HG02678 (cell line): ENCODE measurements around the gene PLA2G4D.

ENCODE experiments used
- ATAC-seq: cut with Tn5 transposase; IDR thresholded peaks from one replicate; pipeline ENCODE4 v1.9.1; 2021; ENCODE audit warnings: mild to moderate bottlenecking, moderate library complexity; ENCODE audit not compliant: unreplicated experiment

PLA2G4D gene

DNA sequence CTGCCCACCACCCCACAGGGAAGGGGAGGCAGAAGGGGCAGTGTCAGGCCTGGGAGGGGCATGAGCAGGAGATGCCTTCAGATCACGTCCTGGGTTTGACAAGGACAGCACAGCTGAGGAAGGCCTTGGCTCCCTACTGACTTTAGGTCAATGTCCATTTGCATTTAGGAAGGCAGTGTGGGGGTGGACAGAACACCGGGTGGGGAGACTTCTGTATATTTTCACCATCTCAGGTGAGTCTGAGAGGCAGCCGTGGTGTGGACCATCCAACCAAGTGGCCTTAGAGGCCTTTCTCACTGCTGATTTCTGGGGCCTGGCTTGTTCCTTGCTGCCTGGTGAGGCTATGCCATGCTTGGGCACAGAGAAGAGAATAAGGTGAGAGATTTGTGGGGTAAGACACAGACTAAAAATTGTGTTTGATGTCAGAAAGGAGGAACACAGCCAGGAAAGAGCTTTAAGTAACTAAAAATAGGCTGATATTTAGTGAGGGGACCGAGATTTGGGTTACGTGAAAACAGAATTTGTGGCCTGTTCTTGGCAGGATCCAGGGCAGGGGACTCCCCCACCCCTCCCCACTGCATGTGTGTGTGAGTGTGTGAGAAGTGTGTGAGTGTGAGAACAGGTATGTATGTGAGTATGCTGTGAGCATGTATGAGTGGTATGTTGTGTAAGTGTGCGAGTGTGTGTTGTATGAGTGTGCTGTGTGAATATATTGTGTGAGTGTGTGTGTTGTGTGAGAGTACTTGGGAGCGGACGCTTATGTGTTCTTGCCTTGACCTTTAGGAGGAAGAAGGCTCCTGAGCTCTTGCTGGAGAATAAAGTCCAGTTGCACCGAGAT, 61.8 kb downstream of the PLA2G4D start:
- ATAC-seq = no peak

DNA sequence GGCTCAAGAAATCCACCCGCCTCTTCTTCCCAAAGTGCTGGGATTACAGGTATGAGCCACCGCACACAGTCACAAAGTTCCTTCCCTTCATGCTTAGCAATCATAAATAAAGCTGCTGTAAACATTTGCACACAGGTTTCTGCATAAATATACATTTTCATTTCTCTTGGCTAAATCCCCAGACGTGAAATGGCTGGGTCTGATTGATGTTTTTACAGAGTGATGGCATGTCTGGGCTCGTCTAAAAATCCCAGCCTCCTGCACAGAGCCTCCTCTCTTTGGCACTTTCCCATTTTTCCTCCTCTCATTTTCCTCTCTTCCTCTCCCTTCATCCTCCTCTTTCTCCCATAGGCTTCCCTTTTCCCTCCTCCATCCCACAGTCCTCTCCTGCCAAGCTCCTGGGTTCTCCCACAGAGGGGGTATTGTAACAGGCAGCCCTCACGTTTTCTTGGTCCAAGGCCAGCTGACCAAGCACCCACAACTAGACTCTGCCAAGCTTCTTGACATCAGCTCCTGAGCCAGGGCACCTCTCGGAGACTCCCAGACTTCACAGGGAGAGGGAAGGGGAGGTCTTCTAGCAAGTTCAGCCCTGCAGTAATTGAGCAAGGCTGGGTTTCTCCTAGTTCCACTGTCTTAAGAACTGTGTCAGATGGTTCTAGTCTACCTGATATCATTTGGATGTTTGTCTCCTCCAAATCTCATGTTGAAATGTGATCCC, 63.0 kb downstream of the PLA2G4D start:
- no peak for ATAC-seq

DNA sequence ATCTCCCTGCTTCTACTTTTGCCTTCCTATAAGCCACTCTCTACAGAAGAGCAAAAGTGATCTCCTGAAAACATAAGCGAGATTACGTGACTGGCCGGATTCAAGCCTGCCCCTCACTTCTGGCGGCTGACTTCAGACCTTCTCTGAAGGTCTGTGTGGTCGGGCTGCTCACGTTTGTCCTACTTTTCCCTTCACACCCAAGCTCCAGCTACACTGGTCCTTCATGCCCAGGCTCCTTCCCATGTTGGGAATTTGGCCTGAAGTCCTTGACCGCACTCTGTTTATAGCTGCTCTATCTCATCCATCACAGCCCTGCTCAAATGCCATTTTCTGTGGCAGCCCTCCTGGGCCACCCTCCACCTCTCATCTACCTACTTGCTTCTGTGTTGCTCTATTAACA, 66.8 kb downstream of the PLA2G4D start:
- ATAC-seq = no peak

DNA sequence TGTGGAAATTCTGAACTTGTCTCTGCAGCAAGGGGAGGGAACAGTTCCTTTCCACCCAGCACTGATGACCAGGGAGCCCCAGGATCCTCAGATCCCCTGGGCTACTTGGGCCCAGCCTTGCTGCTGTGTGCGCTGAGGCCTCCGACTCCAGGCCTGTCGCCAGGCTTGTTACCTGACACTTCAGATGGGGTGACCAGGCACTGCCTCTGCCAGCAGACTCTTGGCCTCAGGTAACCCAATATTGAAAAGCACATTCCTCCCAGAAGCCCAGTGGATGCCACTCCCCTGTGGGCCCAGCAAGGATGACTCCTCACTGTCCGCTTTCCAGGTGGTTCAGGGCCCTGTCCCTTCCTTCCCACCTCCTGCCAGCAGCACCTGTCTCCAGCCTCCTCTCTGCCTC, 70.1 kb downstream of the PLA2G4D start:
- ATAC-seq = no peak

DNA sequence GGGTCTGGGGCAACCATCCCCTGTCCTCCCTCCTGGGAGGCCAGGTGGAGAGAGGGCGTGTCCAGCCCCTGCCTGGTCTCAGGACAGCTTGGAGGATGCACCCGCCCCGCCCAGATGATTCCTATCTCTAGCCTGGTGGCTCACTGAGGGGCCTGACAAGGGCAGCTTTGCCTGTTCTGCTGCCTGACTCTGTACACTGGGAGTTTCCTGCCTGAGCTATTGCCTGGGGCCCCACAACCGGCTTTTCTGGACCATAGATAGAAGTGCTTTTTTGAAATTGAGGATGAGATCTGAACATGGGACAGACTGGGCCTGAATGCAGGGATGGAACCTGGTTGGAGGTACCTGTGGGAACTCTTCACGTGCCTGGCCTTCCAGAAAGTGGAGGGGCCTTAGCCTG, 72.8 kb downstream of the PLA2G4D start:
- ATAC-seq = no peak

DNA sequence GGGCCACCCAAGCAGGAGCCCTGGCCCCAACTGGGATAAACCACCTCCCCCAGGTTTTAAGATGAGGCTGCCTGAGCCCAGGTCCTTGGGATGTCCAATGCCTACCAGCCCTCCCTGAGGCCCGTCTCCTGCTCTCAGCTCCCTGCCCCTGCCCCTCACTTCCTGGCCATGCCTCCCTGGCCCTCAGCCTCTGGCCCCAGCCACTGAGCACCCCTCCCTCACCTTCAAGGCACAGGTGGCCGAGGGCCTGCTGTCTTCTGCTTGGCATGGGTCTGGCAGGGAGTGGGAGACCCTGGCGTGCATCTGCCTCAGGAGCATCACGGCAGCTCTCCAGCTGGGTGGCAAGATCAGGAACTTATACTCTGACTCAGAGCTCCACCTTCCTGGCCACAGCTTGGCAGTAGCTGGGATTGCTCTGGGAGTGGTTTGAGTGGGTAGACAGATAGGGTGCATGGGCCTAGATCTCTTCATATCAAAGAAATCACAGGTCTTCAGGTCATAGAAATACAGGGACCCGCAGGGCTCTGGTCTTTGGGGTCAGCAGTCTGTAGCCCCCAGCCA, 73.6 kb downstream of the PLA2G4D start, which contains the start of gene PLA2G4E:
PLA2G4E (minus strand) TSS at position 330 of the 561 bp plus-strand sequence; CDS start at position 318, 12 bp downstream.
- no peak for ATAC-seq

DNA sequence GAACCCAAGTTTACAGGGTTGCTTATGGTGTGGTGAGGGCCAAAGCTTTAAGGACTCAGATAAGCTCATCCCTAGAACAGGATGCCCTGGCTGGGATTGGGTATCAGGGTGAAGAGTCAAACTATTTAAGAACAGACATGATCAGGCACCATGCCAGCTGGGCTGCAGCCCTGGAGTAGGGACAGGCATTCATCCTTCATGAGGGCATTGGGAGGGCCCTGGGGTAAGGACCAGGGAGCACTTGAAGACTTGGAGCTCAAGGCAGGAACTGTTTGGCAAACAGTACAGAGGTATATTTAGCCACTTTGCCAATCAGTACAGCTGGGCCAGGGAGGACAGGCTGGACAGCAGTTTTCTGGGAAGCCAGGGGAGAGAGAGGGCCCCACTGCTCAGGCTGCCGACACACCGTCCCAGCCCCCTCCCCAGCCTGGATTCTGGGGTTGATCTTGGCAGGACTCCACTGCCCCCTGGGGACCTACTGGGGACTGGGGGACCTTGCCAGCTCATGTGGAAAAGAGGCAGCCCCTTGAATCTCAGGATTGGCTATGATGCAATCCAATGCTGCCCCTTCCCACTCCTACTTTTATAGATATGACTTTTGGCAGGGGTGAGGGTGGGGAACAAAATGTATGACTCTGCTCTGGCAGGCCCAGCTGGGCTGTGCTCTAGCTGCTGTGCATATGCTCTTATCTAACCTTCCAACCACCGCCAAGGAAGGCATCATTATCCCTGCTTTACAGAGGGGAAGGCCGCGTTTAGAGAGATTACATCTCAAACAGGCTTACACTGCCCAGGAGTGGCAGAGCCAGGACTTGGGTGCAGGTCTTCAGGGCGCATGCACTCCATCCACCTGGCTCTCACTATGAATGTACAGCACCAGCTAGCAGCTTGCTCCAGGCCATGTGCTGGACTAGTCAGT, 75.8 kb downstream of the PLA2G4D start:
- ATAC-seq = no peak
